ENCODE measurements around the gene CREB3L4. TPM values are rescaled to one million over a fixed set of nuclear protein-coding genes. Genes with fewer than 3 reads are reported as not detected.

The CREB3L4 gene
- total RNA-seq, 2 donors from 2014 or later = 0.66 to 14.0 TPM

DNA sequence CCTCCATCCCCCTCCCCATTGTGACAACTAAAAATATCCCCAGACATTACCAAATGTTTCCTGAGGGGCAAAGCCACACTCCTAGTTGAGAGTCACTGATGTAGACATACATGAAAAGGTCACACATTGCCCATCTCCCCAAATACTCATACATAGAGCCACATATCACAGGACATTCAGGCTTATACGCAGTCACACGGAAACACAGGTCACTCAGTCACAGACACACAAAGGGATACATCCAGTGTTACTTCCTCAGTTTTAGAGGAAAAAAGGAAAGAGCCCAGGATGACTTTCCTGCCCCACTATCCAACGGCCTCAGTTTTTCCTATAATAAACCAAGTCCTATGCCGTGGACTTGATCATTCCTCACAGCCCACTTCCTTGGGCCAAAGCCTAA, 6.3 kb upstream of the CREB3L4 start:
- H3K9me3 ChIP-seq = no peaks in the 10 kb centered on the region
- H3K4me3 ChIP-seq = no peak overlapping the region
- peak overlapping the region in 3 of 4 donors; percentile 88 to 95 (median 90) for H3K27ac ChIP-seq
- peaks cover 63% of the 10 kb centered on the region for H3K4me1 ChIP-seq
- intact Hi-C loops (cut with DNase I) = no loop called here
- H3K36me3 ChIP-seq (replicated peaks in 1 of 2; ENCODE audit: insufficient read depth in 1 of 2, low read depth in 2 of 2) = peaks cover 0 to 4% of the 10 kb centered on the region in 2 donors
- DNase-seq = no peak
- ATAC-seq = no peak
- TF ChIP-seq POLR2A (IDR thresholded peaks at IDR 0.05) = no peak
- TF ChIP-seq, protein P1, sequence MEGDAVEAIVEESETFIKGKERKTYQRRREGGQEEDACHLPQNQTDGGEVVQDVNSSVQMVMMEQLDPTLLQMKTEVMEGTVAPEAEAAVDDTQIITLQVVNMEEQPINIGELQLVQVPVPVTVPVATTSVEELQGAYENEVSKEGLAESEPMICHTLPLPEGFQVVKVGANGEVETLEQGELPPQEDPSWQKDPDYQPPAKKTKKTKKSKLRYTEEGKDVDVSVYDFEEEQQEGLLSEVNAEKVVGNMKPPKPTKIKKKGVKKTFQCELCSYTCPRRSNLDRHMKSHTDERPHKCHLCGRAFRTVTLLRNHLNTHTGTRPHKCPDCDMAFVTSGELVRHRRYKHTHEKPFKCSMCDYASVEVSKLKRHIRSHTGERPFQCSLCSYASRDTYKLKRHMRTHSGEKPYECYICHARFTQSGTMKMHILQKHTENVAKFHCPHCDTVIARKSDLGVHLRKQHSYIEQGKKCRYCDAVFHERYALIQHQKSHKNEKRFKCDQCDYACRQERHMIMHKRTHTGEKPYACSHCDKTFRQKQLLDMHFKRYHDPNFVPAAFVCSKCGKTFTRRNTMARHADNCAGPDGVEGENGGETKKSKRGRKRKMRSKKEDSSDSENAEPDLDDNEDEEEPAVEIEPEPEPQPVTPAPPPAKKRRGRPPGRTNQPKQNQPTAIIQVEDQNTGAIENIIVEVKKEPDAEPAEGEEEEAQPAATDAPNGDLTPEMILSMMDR (IDR thresholded peaks at IDR 0.05) = no peak
- 77 to 86% methylated on average over 4 of the region's 4 CpGs for WGBS, 2 donors
- no peaks in the 10 kb centered on the region for H3K27me3 ChIP-seq

GRCh38 chr1:153962088-153963029, 5.3 kb upstream of the CREB3L4 start:
- DNase-seq (peak; percentile 33 to 68 (median 55)), ATAC-seq (no peak)
- H3K36me3 ChIP-seq (replicated peaks in 1 of 2; ENCODE audit: insufficient read depth in 1 of 2, low read depth in 2 of 2) = peaks cover 0 to 4% of the 10 kb centered on the region in 2 donors
- H3K4me3 ChIP-seq = peak overlapping the region; percentile 44 to 72
- H3K27ac ChIP-seq = peak overlapping the region; percentile 81 to 95 (median 89)
- H3K4me1 ChIP-seq = peaks cover 60% of the 10 kb centered on the region
- TF ChIP-seq POLR2A (IDR thresholded peaks at IDR 0.05) = no peak
- TF ChIP-seq, protein P1 (IDR thresholded peaks at IDR 0.05) = no peak
- H3K27me3 ChIP-seq = no peaks in the 10 kb centered on the region
- H3K9me3 ChIP-seq = no peaks in the 10 kb centered on the region
- 42 to 45% methylated on average over 14 to 16 of the region's 16 CpGs for WGBS, 2 donors
- intact Hi-C loops (cut with DNase I) = no loop called here

DNA sequence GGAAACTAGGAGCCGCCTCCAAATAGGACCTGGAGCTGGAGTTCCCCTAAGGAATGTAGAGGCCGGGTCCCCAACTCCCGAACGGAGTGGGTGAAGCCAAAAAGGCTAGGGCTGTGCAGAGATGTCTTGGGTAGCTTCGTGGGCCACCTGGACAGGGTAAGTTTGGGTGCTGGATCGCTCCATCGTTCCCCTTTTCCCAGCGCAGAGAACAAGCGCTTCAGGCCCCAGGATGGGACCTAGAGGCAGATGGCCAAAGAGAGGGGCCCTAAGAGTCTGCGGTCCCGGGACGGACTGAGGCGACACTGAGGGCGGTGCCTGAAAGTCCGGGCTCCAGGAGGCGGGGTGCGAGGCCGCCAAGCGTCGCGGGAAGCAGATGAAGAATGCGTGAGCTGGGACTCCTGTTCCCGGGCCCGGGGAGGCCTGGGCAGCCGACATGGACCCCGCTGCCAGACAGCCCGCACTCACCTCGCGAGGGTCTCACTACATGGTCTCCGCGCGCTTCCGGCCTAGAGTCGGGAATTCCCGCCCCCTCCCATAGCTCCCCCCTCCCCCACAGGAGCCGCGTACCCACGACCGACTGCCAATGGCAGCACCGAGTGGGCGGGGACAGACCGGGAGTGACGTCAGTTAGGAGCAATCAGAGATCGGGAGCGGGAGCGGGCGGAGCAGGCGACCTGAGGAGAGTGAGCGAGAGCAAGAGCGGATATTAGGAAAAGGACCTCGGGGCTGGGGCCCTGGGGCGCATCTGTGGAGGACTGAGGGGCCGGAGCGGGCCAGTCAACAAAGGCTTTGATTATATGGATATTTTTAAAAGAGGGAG, 4.5 kb upstream of the CREB3L4 start, which contains the start of gene SLC39A1:
TSS of gene SLC39A1 (minus strand) at position 508 of the 820 bp plus-strand sequence. CDS start 822 bp downstream, outside the sequence.
- ATAC-seq (peak; percentile 77), DNase-seq (peak; percentile 99)
- Histone ChIP-seq H3K4me3 (peak within 1 kb of the TSS; percentile 44 to 72), H3K4me1 (peaks cover 61% of the 10 kb centered on the region), H3K36me3 (replicated peaks in 1 of 2; ENCODE audit: insufficient read depth in 1 of 2, low read depth in 2 of 2) (peaks cover 0 to 4% of the 10 kb centered on the region in 2 donors), H3K9me3 (no peaks in the 10 kb centered on the region), H3K27ac (peak within 1 kb of the TSS; percentile 81 to 95 (median 89)), H3K27me3 (no peaks in the 10 kb centered on the region)
- TF ChIP-seq POLR2A (IDR thresholded peaks at IDR 0.05) = peak; percentile 25 to 82 (median 80)
- TF ChIP-seq, protein P1 (IDR thresholded peaks at IDR 0.05) = no peak
- 1% methylated on average over 16 to 54 of the region's 54 CpGs for WGBS, 2 donors
- intact Hi-C loops (cut with DNase I) = no loop called here

DNA sequence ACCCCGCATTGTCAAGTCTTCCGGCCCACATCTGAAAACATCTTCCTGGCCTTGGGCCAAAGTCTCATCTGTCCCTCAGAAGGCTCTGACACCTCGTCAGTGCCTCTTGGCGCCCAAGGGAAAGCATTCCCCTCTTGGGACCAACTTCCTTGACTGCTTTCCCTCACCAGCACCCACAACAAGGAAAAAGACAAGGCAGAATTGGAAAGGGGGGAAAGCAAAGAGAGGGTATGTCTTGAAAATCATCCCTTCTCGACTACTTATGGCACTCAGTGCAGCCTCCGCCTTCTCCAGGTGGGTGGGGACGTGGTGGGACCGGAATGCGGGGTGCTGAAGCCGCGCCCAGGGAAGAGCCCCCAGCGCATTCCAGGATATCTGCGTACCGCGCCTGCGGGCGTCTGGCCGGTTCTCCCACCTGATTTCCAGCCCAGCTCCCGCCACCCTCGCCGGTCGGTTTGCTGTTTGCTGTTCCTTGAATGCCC, 3.8 kb upstream of the CREB3L4 start:
- ATAC-seq = no peak
- no peak for TF ChIP-seq POLR2A (IDR thresholded peaks at IDR 0.05)
- TF ChIP-seq, protein P1 (IDR thresholded peaks at IDR 0.05) = no peak
- no peaks in the 10 kb centered on the region for H3K27me3 ChIP-seq
- intact Hi-C loops (cut with DNase I) = no loop called here
- WGBS, 2 donors = 1 to 3% methylated on average over 21 to 22 of the region's 22 CpGs
- peaks cover 65% of the 10 kb centered on the region for H3K4me1 ChIP-seq
- peak; percentile 50 to 60 (median 55) for DNase-seq
- no peaks in the 10 kb centered on the region for H3K9me3 ChIP-seq
- peaks cover 0 to 4% of the 10 kb centered on the region in 2 donors for H3K36me3 ChIP-seq (replicated peaks in 1 of 2; ENCODE audit: insufficient read depth in 1 of 2, low read depth in 2 of 2)
- H3K4me3 ChIP-seq = peak overlapping the region; percentile 5 to 44
- peak overlapping the region; percentile 81 to 95 (median 89) for H3K27ac ChIP-seq
